NCI-H345 treated with DMSO at 0.1 percent for 48 hours (cell line): Measurements from ENCODE around the gene CXCL8.
A peak's percentile ranks its signal among the peaks of the same experiment; 100 is the strongest.
"Not testable (repeated sequence)": the region's sequence is repeated elsewhere in the genome, so short reads cannot be mapped to it uniquely, and the experiment has no call there.

Source experiments
- DNase-seq: peaks from one replicate; lab custom pipeline; 2025; ENCODE audit not compliant: unreplicated experiment; lab: John Stamatoyannopoulos, UW

The CXCL8 gene

DNA sequence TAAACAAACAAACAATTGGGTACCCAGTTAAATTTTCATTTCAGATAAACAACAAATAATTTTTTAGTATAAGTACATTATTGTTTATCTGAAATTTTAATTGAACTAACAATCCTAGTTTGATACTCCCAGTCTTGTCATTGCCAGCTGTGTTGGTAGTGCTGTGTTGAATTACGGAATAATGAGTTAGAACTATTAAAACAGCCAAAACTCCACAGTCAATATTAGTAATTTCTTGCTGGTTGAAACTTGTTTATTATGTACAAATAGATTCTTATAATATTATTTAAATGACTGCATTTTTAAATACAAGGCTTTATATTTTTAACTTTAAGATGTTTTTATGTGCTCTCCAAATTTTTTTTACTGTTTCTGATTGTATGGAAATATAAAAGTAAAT, 2.9 kb downstream of the CXCL8 start:
- DNase-seq: no peak

DNA sequence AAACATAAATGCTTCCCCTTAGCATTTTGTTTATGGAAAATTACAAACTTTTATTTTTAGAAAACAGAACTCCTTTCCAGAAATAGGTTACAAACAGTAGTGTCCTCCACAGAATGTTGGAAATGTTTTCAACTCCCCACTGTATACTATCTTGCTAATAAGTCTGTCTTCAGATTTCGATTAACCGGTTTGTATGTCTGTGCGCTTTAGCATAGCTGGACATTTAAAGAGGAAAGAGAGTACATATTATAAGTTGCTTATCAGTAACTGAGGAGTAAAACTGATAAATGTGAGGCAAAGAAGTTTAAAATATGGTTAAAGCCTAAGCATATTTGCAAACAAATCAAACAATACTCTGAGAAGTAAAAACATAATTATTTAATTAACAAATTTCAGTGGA, 3.4 kb downstream of the CXCL8 start:
- DNase-seq: no peak

DNA sequence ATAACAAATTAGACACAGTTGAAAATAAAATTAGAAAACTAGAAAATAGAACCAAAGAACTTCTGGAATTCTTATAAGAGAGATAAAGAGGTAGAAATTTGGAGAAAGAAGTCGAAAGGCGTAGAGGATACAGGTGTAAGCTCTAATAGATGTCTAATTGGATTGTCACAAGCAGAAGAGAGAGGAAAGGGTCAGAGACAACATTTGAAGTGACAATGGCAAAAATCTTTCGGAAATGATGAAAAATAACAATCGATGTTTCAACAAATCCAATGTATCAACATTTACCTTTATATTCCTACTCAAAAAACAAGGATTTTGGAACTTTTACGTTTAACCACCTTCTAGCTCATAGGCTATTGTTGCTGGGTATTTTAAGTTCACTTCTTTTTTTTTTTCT, 3.8 kb downstream of the CXCL8 start:
- DNase-seq: no peak

DNA sequence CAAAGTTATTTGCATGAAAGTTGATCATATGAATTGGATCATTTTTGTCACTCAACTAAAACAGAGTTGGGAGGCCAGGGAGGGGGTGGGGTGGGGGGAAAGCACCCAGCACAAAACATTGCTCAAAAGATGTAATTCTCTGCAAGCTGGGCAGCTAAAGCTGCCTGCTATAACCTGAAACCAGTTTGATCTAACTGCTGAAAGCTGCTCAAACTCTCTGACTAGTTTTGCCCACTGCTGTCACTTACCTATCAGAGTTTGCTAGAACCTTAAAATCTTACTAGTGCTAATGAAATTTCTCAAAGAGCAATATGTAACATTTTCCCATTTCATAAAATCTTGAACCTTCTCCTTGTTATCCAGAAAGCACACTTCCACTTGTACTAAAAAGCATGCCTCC, 10.4 kb downstream of the CXCL8 start:
- no peak for DNase-seq

DNA sequence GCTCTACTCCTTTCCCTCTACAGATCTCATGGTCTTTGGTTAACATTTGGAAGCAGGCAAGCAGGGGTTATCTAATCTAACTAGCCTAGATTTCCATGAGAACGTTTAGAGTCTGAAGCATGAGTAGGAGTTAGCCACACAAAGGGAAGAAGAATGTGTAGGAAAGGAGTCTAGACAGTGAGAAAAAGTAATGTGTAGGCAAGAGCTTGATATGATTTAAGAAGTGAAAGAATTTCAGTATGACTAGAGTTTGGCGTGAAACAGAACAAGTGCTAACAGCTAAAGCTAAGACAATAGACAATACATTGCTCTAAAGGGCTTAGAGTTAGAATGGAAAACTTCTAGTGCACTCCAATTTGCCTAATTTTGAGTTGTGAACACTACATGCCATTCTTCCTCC, 10.8 kb downstream of the CXCL8 start:
- DNase-seq: no peak

DNA sequence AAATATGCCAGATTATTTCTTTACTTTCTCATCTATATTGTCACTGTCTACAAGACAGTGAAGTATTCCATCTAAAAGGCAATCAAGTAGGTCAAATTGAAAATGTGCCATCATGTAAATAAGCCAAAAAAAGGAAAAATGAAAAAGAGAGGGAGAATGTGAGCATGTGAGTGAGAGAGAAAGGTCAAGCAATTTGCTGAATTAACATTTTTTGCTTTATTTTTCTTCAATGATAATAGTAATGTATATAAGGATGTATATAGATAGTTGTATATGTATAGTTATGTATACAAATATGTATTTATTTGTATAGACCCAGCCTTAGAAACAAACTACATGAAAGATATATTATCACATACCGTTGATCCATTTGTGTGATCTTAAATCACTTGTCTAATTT, 11.5 kb downstream of the CXCL8 start:
- DNase-seq: no peak

DNA sequence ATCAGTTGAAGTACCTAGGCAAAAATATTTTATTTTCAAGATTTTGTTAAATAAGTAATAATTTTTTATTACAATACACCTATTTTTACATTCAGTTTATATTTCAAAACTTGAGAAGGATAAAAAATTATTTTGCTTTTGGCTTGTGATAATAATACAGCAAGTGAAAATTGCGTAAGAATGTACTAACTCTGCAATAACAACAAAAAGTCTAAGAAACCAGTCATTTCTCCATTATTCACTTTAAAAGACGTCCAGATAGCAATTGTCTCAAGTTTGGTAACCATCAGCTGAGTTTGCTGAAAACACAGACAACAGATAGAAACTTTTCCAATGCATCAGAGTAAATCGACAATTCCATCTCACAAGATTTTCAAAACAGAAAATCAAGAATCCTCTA, 12.1 kb downstream of the CXCL8 start:
- no peak for DNase-seq

DNA sequence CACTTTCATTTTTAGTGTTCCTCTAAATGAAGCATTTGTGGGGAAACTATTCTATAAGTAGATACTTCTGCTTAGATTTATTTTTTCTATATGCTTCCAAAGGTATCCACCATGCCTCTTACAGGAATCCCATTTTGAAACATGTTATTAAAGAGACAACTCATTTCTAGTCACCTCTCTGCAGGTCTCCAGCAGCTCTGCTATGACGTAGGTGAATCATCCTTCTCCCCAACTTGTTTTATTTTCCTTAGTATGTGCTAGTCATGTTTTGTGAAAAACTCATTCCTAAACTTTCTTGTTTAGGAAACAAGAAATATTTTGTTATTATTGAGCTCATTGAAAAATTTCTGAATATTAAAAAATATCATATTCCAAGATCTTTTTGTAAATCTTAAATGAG, 12.8 kb downstream of the CXCL8 start:
- DNase-seq: no peak

DNA sequence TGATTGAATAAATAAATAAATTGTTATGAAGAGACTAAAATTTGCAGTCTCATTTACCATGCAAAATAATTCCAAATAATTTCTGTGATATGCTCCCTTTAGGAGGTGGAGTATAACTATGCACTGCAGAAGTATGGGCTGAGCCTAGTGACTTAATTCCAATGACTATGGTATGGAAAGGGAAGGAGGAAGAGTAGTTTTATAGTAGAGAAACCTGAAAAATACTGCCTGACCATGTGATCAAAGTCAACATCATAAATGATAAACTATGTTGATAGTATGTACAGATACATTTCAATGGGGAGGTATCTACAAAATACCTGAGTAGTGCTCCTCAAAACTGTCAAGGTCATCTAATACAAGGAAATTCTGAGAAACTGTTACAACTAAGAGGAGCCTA, 14.6 kb downstream of the CXCL8 start:
- DNase-seq: no peak

DNA sequence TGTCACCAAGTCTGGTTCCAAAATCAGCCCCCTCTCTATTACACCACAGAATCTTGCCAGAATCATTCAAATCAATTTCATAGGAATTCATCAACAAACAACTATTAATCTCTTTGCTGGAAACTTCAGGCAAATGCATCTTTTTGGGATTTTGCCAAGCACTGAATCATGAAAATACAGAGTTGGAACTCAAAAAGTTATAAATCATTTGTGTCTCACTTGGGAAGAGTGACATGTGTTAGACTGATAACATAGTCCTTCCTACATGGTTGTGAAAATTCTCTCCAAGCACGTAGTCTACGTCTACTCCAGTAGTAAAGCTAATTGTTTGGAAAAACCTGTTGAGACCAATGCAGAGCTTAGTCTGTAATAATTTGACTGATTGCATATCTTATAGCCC, 19.0 kb downstream of the CXCL8 start:
- DNase-seq: no peak

DNA sequence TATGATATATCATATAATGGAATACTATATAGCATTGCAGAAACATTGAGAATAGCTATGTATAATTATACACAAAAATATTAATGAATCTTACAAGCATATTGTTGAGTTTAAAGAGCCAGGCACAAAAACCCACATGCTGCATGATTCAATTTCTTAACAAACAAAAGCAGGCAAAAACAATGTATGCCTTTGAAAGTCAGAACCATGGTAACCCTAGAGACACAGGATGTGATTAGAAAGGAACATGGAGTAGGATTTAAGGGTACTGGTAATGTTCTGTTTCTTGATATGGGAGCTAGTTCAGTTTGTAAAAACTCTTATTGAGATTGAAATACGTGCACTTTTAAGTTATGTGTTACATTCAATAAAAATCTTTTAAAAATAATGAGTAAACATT, 21.5 kb downstream of the CXCL8 start:
- DNase-seq: no peak

DNA sequence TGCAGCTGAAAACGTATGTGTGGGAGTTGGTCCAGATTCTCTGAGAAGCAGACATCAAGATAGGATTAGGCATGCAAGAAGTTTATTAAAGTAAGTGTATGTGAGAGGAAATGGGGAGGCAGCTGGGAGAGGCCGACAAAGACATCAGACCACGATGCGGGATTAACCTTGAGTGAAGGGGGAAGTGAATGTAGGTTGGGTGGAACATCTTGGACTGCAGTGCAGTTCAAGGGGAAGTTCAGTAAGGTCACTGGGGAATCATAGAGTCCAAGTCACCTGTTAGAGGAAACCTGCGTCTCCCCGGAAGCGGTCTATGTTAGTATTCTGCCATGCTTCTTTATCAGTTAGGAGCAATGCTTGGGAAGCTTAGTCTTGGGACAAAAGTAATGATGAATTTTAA, 22.0 kb downstream of the CXCL8 start:
- no peak for DNase-seq

DNA sequence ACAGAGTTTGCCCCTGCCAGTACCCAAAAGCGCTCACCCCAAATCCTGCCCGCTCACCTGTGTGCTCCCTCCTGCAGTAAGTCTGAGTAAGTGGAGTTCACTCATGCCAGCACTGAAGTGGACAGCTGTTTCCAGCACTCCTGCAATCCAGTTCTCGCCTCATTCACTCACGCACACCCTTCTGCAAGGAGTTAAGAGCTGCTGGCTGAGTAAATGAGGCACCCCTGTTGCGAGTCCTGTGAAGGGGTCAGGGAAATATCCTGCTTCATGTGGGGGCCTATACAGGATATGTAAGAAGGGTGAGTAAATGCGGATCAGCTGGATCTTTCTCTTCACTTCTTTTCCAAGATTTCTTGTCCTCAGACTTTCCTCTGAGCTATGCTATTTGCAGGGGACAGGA, 23.5 kb downstream of the CXCL8 start:
- DNase-seq: no peak

DNA sequence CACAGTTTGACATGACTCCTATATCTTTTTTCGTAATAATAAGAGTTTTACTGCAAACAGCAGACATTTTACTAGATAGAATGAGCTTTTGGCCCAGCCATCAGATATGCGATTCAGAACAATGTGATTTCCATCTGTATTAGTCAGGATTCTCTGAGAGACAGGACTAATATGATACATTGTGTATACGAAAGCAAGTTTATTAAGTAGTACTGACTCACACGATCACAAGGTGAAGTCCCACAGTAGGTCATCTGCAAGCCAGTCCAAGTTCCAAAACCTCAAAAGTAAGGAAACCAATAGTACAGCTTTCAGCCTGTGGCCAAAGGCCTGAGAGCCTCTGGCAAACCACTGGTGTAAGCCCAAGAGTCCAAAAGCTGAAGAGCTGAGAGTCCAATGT, 24.1 kb downstream of the CXCL8 start:
- DNase-seq: no peak

DNA sequence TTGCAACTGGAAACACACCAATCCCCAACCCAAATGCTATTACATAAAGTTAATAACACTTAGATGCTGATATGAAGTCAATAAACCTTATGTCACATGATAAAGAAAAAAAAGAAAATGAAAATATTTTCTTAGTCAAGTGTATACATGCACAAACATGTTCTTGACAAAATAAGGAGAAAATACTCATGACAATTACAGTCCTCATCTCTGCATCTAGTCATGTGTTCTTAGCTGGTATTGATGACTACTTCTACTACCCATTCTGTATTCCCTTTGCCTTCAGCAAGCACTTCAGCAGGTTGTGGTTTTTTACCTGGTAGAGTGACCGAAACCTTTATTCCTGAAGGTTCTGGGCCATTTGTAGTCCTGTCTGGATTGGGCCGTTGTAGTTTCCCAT, 24.9 kb downstream of the CXCL8 start:
- no peak for DNase-seq

DNA sequence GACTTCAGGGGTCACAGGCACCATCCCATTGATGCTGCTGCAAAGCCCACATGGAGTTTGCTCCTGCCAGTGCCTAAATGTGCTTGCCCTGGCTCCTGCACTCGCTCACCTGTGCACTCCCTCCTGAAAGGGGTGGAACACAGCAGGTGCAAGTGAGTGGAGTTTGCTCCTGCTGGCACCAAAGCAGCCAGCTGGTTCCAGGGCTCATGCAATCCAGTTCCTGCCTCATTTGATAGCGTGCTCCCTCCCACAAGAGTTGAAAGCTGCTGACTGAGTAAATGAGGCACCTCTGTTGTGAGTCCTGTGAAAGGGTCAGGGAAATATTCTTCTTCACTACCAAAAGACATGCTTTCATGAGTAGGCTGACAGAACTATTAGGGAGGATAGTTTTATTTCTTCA, 30.5 kb downstream of the CXCL8 start:
- peak; percentile 70 for DNase-seq

DNA sequence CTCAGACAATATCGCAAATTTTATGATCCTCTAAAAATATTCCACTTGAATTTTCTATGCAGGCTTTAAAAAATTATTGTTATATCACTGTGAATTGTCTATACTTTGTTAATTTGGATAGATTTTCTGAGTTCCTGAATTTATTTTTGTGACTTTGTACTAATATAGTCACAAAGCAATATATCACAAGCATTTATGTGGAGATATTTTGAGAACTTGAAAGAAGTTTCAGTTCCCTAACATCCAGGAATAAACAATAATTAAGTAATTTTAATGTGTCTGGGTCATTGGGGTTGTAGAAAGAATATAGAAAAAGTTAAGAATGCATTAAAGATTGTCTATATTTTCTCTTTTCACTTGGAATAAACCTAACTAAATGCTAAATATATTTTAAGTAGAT, 32.0 kb downstream of the CXCL8 start:
- no peak for DNase-seq

DNA sequence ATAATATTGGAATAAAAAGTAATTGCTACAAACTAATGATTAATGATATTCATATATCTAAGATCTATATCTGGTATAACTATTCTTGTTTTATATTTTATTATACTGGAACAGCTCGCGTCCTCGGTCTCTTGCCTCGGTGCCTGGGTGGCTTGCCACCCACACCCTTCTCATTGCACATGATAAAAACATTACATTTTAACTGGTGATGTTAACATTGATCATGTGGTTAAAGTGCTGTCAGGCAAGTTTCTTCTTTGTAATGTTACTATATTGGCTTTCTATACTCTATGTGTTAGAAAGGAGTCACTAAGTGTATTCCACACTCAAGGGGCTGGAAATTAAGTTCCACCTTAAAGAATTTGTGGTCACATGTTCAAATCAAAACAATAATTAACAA, 34.0 kb downstream of the CXCL8 start:
- not testable (repeated sequence) for DNase-seq

DNA sequence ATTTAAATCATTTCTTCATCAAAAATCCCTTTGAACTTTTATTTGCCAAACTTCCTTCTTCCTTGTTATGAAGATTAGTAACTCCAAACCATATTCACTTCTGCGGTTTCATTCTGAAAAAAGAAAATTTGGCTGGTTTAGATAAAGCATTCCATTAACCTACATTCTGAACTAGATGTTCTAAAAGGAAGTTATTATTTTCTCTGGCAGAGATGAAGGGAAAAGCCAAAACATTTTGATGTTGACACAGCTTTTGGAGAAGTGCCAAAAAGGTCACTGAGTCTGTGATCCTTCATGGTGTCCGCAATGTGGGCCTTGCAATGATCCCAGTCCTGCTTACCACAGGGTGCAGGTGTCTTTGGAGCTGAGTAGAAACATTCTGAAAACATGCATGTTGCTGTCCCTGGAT, 36.0 kb downstream of the CXCL8 start:
- DNase-seq: no peak

DNA sequence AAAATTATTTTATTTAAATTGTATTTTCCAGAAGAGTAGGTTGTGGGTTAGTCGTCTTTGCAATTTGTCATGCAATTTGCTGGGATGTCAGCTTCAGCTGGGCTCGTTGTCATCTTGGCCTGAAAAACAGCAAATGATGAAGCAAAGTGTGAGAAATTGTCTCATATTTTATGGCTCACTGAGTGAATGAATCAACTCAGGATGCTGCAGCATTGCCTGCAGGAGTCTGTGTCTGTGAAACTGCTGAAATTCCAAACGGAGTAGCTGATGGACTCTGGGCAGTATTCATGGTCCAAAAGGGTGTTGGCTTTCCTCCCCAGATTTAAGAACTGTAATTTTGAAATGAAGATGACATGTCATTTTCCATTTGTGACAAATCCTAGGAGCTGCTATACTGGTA, 37.2 kb downstream of the CXCL8 start:
- DNase-seq: no peak

DNA sequence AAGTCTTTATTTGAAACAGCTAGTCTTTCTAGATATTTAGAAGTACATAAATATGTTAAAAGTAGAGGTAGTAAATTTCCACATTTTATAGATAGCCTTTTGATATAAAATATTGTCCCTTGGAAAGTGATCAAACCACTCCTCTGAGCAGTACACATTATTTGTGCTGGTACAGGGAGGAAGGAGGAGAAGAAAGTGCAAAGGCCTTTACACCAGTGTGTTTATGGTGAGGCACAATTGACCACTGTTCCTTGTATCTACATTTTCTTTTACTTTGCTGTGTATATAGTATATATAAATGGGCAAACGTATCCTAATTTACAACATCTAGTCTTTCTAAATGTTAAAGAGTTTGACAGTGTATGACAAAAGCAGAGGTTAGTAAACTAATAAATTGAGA, 39.9 kb downstream of the CXCL8 start:
- DNase-seq: no peak

DNA sequence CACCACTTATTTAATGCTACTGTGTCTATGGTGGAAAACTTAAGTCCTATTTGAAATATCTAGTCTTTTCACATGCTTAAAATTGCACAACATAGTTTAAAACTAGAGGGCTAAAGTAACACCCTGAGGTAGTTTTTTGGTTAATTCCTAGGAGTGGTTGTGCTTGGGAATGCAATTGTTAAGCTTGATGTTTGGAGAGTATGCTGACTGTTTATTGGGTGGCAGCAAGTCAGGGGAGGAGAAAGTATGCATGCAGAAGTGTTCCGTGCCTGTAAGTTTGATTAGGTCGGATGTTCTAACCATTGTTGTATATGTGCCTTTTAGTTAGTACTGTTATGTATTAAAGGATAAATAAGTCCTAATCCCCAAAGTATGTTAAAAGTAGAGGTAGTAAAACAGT, 40.5 kb downstream of the CXCL8 start:
- no peak for DNase-seq

DNA sequence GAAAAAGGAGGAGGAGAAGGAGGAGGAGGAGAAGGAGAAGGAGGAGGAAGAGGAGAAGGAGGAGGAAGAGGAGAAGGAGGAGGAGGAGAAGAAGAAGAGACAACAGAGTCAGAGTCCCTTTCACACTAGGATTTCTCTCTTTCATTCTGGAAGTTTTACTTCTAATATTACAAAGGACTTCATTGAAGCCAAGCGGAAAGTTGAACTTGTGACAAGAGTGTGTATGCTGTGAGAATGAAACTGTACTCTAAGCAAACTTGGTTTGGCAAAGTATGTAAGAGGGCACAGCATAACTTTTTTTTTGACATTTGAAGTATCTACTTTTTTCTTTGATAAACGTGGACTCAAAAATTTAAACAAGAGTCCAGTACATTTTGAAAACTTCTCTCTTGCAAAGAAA, 48.0 kb downstream of the CXCL8 start:
- no peak for DNase-seq
